Right lobe of liver (tissue), 6 donors: ENCODE measurements around the gene OR5M10. TPM values are rescaled to one million over a fixed set of nuclear protein-coding genes. Genes with fewer than 3 reads are reported as not detected.
"Not testable (repeated sequence)": the region's sequence is repeated elsewhere in the genome, so short reads cannot be mapped to it uniquely, and the experiment has no call there.

Experiments used
- ATAC-seq, 4 donors: fragments of 200-7000 bp; cut with Tn5 transposase; one replicate each; pipeline ENCODE4 v1.9.1; 2020; ENCODE audit warnings: mild to moderate bottlenecking in 4 of 4, moderate library complexity in 4 of 4
- DNase-seq, 3 donors: peaks; one replicate each; pipeline ENCODE4 v3.0.0-alpha.2; 2020
- H3K27ac ChIP-seq, 3 donors: fragments of 200-600 bp; one replicate each; pipeline ENCODE4 v1.8.0; 2022
- H3K27me3 ChIP-seq, 2 donors: fragments of 200-600 bp; one replicate each; pipeline ENCODE4 v1.8.0; 2022
- H3K36me3 ChIP-seq, 4 donors: fragments of 200-600 bp; sonication (generic) in 1 of 4; one replicate each; pipeline versions ENCODE4 v1.5.1 to v1.8.0; 2017 to 2022; ENCODE audit warnings: control low read depth in 1 of 4
- H3K4me1 ChIP-seq, 4 donors: fragments of 200-600 bp; sonication (generic) in 1 of 4; one replicate each; pipeline versions ENCODE4 v1.5.1 to v1.8.0; 2017 to 2022; ENCODE audit warnings: control low read depth in 1 of 4
- H3K4me3 ChIP-seq, 3 donors: fragments of 200-600 bp; one replicate each; pipeline ENCODE4 v1.8.0; 2022
- H3K9me3 ChIP-seq, 4 donors: fragments of 200-600 bp; sonication (generic) in 1 of 4; one replicate each; pipeline versions ENCODE4 v1.5.1 to v1.8.0; 2017 to 2022; ENCODE audit warnings: control low read depth in 1 of 4
- POLR2A ChIP-seq: fragments of 450-650 bp; IDR thresholded peaks from one replicate; pipeline ENCODE4 v1.6.1; 2017; ENCODE audit warnings: antibody characterized with exemption, mild to moderate bottlenecking
- WGBS: methylation state at CpG from one replicate; pipeline ENCODE4 v1.1.6; 2018; ENCODE audit warnings: low coverage, low lambda C conversion rate; ENCODE audit not compliant: insufficient coverage; ENCODE audit errors: missing lambda C conversion rate; 5-methylcytosine and 5-hydroxymethylcytosine counted together
- intact Hi-C, 2 donors: fragments of 100-400 bp; cut with DNase I; formaldehyde crosslinking; loops; one replicate each; pipeline versions ENCODE4 v1.11.2 to v1.14.1; 2022
- total RNA-seq, 6 experiments: library from RNA; depleted of rRNA in 2 of 6; stranded (reverse); fragments of >200 nt in 2 of 6; fragmentation: NEBNext Ultra II Directional in 3 of 6; extraction: Animal tissue kit (Norgen Biotek cat#: 25700) in 3 of 6; gene quantifications; one replicate each; pipeline versions ENCODE4 v1.1.0 to v1.2.4, GENCODE V29; 2016 to 2023
- TF ChIP-seq, protein P1 (sequence below), 4 donors: fragments of 200-600 bp in 3 of 4; fragments of 450-650 bp in 1 of 4; IDR thresholded peaks; one replicate each; pipeline versions ENCODE4 v1.5.1 to v1.8.0; 2016 to 2022; ENCODE audit warnings: antibody characterized with exemption in 4 of 4, mild to moderate bottlenecking in 2 of 4
- donor health status: DM: no; HTN: yes; CAD: no.
- donor health status: DM: no; HTN: no; CAD: no.
- donor health status: DM: no; HTN: no; CAD: no.
- donor health status: DM: no; HTN: yes; CAD: no.
- donor health status: DM: no; HTN: yes; CAD: no.

Gene OR5M10
- total RNA-seq, 6 experiments from 2014 or later: not detected

DNA sequence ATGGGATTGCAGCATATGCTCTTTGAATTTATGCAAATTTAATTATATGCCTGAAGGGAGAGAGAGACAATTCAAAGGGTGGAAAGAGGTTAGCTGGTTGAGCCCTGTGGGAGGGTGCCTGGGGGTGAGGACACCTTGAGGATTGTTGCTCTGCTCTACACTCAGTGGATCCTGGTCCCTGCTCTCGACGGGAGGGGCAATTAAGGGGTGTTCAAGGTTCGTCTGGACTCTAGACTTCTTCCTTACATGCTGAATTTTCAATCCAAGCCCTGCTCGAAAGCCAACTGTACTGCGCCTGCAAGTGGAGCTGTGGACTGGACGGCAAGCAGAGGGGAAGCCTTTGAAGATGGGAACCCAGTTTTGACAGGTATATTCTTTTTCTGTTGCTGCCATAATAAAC lies 18.9 kb downstream of the OR5M10 start:
- DNase-seq (no peak), ATAC-seq (no peak)
- Histone ChIP-seq H3K9me3 (no peaks in the 10 kb centered on the region), H3K27ac (no peak overlapping the region), H3K4me1 (no peaks in the 10 kb centered on the region), H3K4me3 (no peak overlapping the region), H3K36me3 (no peaks in the 10 kb centered on the region), H3K27me3 (no peaks in the 10 kb centered on the region)
- intact Hi-C loops: no loop called here
- WGBS: 65% methylated on average over 3 of the region's 6 CpGs
- TF ChIP-seq, protein P1, sequence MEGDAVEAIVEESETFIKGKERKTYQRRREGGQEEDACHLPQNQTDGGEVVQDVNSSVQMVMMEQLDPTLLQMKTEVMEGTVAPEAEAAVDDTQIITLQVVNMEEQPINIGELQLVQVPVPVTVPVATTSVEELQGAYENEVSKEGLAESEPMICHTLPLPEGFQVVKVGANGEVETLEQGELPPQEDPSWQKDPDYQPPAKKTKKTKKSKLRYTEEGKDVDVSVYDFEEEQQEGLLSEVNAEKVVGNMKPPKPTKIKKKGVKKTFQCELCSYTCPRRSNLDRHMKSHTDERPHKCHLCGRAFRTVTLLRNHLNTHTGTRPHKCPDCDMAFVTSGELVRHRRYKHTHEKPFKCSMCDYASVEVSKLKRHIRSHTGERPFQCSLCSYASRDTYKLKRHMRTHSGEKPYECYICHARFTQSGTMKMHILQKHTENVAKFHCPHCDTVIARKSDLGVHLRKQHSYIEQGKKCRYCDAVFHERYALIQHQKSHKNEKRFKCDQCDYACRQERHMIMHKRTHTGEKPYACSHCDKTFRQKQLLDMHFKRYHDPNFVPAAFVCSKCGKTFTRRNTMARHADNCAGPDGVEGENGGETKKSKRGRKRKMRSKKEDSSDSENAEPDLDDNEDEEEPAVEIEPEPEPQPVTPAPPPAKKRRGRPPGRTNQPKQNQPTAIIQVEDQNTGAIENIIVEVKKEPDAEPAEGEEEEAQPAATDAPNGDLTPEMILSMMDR (IDR thresholded peaks at IDR 0.05): no peak

DNA sequence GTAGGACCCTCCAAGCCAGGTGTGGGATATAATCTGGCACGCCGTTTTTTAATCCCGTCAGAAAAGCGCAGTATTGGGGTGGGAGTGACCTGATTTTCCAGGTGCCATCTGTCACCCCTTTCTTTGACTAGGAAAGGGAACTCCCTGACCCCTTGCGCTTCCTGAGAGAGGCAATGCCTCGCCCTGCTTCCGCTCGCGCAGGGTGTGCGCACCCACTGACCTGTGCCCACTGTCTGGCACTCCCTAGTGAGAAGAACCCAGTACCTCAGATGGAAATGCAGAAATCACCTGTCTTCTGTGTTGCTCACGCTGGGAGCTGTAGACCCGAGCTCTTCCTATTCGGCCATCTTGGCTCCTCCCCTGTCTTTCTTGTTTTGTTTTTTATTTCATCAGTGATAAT lies 22.8 kb downstream of the OR5M10 start:
- H3K27ac ChIP-seq, H3K4me3 ChIP-seq, ATAC-seq, H3K4me1 ChIP-seq, intact Hi-C loops, H3K9me3 ChIP-seq, H3K27me3 ChIP-seq, DNase-seq, H3K36me3 ChIP-seq: not testable (repeated sequence)
- WGBS: 64% methylated on average over 7 of the region's 13 CpGs

DNA sequence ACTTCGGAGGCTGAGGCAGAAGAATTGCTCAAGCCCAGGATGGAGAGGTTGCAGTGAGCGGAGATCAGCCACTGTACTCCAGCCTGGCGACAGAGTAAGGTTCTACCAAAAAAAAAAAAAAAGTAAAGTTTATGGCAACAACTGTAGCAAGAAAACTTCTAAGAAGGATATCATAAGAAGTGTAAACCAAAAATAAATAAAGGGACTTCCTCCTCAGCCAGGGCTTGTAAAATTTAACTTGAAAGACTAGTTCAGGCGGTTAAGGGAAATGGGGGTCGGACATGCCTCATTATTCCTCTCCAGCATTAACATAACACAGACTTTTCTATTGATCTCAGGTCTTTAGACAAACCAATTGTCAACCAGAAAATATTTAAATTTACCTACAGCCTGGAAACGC lies 32.0 kb downstream of the OR5M10 start:
- WGBS: 50% methylated on average over 6 of the region's 6 CpGs
- no peak overlapping the region for H3K27ac ChIP-seq
- intact Hi-C loops: no loop called here
- H3K4me1 ChIP-seq: no peaks in the 10 kb centered on the region
- no peaks in the 10 kb centered on the region for H3K27me3 ChIP-seq
- no peak for ATAC-seq
- no peaks in the 10 kb centered on the region for H3K36me3 ChIP-seq
- no peak for DNase-seq
- H3K9me3 ChIP-seq: no peaks in the 10 kb centered on the region
- H3K4me3 ChIP-seq: no peak overlapping the region
- TF ChIP-seq, protein P1 (IDR thresholded peaks at IDR 0.05): no peak
- no peak for TF ChIP-seq POLR2A

DNA sequence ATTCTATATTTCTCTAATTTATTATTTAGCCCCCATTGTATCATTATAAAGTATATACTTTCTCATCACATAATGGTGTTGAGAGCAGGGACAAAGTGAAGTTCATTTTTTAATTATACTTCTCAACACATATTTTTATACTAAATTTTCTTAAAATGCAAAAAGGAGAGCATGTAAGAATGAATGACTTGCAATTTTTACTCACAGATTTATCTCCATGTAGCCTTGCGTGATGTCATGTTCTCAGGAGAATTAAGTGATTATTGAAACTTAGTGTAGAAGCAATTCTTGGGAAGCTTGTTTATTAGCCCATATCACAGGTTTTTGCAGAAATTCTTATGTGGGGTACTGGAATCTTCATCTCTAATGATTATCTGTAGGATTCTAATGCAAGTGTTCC lies 33.8 kb downstream of the OR5M10 start:
- 50% methylated on average over 1 of the region's 1 CpG for WGBS
- no peaks in the 10 kb centered on the region for H3K36me3 ChIP-seq
- H3K4me1 ChIP-seq: no peaks in the 10 kb centered on the region
- intact Hi-C loops: no loop called here
- no peak for TF ChIP-seq POLR2A
- TF ChIP-seq, protein P1 (IDR thresholded peaks at IDR 0.05): no peak
- H3K9me3 ChIP-seq: no peaks in the 10 kb centered on the region
- H3K4me3 ChIP-seq: no peak overlapping the region
- H3K27ac ChIP-seq: no peak overlapping the region
- ATAC-seq (no peak), DNase-seq (no peak)
- H3K27me3 ChIP-seq: no peaks in the 10 kb centered on the region

DNA sequence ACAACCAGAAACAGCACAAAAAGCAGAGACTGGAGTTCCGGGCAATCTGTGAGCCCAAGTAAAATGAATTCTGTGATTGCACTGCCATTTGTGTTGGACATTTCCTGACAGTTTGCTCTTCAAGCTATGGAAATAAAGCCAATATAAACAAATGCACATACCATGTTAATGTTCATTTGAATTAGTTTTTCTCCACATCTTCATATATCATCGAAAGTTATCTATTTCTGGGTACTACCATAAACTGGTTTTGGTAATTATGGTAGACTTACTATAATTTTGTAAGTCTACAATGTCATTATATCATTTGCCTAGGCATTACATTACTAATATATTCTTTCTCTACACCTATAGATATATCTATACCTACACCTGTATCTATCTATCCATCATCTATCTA lies 34.4 kb downstream of the OR5M10 start, which contains the start of gene OR5M11:
OR5M11 (minus strand) TSS at position 101 of the 400 bp plus-strand sequence; CDS start at position 101, 0 bp downstream.
- H3K9me3 ChIP-seq: no peaks in the 10 kb centered on the region
- no peaks in the 10 kb centered on the region for H3K4me1 ChIP-seq
- DNase-seq: no peak
- no peaks in the 10 kb centered on the region for H3K36me3 ChIP-seq
- intact Hi-C loops: no loop called here
- ATAC-seq: no peak
- H3K4me3 ChIP-seq: no peak within 1 kb of the TSS
- H3K27ac ChIP-seq: no peak within 1 kb of the TSS
- H3K27me3 ChIP-seq: no peaks in the 10 kb centered on the region
- 49% methylated on average over 2 of the region's 2 CpGs for WGBS
- no peak for TF ChIP-seq POLR2A
- TF ChIP-seq, protein P1 (IDR thresholded peaks at IDR 0.05): no peak
